GM12878 (cell line): ENCODE results near the gene ACTL10. TPM values are rescaled to one million over a fixed set of nuclear protein-coding genes. Genes with fewer than 3 reads are reported as not detected.

Experiments used
- ATAC-seq: fragments of 200-7000 bp; cut with Tn5 transposase; 3 replicates; pipeline ENCODE4 v1.9.1; 2020; ENCODE audit warnings: mild to moderate bottlenecking, moderate library complexity
- BruUV-seq: library from RNA; stranded (reverse); fragments of 400-500 nt; replicated peaks from 2 replicates; lab custom pipeline; 2021; lab: Mats Ljungman, UMichigan
- CTCF ChIA-PET: fragments of 300-600 bp; sonication (Branson Sonifier 250); formaldehyde crosslinking; extraction: SDS; loops from one replicate; lab custom pipeline; 2021; ENCODE audit warnings: inconsistent platforms; lab: Yijun Ruan, JAX
- POLR2A ChIA-PET: fragments of 350-600 bp; formaldehyde crosslinking; extraction: SDS; loops from one replicate; lab custom pipeline; 2021; ENCODE audit warnings: inconsistent platforms; lab: Charles Lee
- RAD21 ChIA-PET: fragments of 300-600 bp; sonication (Branson Sonifier 250); formaldehyde crosslinking; loops from one replicate; lab custom pipeline; 2023; ENCODE audit warnings: antibody characterized with exemption; ENCODE audit not compliant: unreplicated experiment; lab: Charles Lee
- SMC1A ChIA-PET: fragments of 300-600 bp; sonication (Branson Sonifier 250); formaldehyde crosslinking; loops from one replicate; lab custom pipeline; 2023; ENCODE audit not compliant: unreplicated experiment, uncharacterized antibody; lab: Charles Lee
- DNase-seq: peaks from one replicate; pipeline ENCODE4 v3.0.0-alpha.2; 2011; ENCODE audit warnings: low read depth, low spot score
- FAIRE-seq: peaks from 3 replicates; lab custom pipeline; 2011; peaks lifted over from hg19 to GRCh38; lab: Jason Lieb, UNC
- H2AFZ ChIP-seq: 2 replicates; pipeline ENCODE4 v1.6.0; 2011; ENCODE audit warnings: low read depth, low read length, control low read depth; ENCODE audit not compliant: control insufficient read depth
- H3K27ac ChIP-seq: 2 replicates; pipeline ENCODE4 v1.5.1; 2011; ENCODE audit warnings: control low read depth; ENCODE audit not compliant: control insufficient read depth, insufficient read depth
- H3K27me3 ChIP-seq, 2 experiments: replicated peaks in 1 of 2; 2 replicates each; pipeline versions ENCODE4 v1.6.0 to v1.6.1; 2011; ENCODE audit warnings: low read length in 1 of 2; ENCODE audit not compliant: control insufficient read depth in 2 of 2, insufficient read depth in 2 of 2
- H3K36me3 ChIP-seq, 2 experiments: 2 replicates each; pipeline ENCODE4 v1.5.1; 2011; ENCODE audit warnings: low read length in 1 of 2; ENCODE audit not compliant: control insufficient read depth in 2 of 2, insufficient read depth in 2 of 2
- H3K4me1 ChIP-seq: 2 replicates; pipeline ENCODE4 v1.6.1; 2011; ENCODE audit warnings: mild to moderate bottlenecking, low read length, moderate library complexity, mixed read lengths; ENCODE audit not compliant: control insufficient read depth, insufficient read depth
- H3K4me2 ChIP-seq: 2 replicates; pipeline ENCODE4 v1.6.0; 2011; ENCODE audit warnings: control low read depth; ENCODE audit not compliant: control insufficient read depth, insufficient read depth
- H3K4me3 ChIP-seq: fragments of 200-600 bp; sonication (generic); 2 replicates; pipeline ENCODE4 v1.5.1; 2016
- H3K79me2 ChIP-seq: 2 replicates; pipeline ENCODE4 v1.6.0; 2011; ENCODE audit warnings: low read length; ENCODE audit not compliant: control insufficient read depth, insufficient read depth
- H3K9ac ChIP-seq: 2 replicates; pipeline ENCODE4 v1.8.0; 2011; ENCODE audit warnings: low read length, control low read depth, mixed read lengths; ENCODE audit not compliant: control insufficient read depth, insufficient read depth
- H3K9me3 ChIP-seq: replicated peaks from 3 replicates; pipeline ENCODE4 v1.5.1; 2011; ENCODE audit warnings: mild to moderate bottlenecking, low read length; ENCODE audit not compliant: control insufficient read depth, insufficient read depth
- H4K20me1 ChIP-seq: 2 replicates; pipeline ENCODE4 v1.6.0; 2011; ENCODE audit not compliant: control insufficient read depth, insufficient read depth
- BACH1 ChIP-seq: fragments of 450-650 bp; IDR thresholded peaks from 2 replicates; pipeline ENCODE4 v1.6.1; 2017; ENCODE audit warnings: mild to moderate bottlenecking, borderline replicate concordance
- BRCA1 ChIP-seq: IDR thresholded peaks from 2 replicates; pipeline ENCODE4 v1.6.1; 2011; ENCODE audit warnings: low read depth, low read length, improper control_type of control experiment
- CHD1 ChIP-seq: IDR thresholded peaks from 2 replicates; pipeline ENCODE4 v1.6.1; 2012; ENCODE audit warnings: low read depth, low read length, improper control_type of control experiment
- DPF2 ChIP-seq: fragments of 450-650 bp; IDR thresholded peaks from 2 replicates; pipeline ENCODE4 v1.6.1; 2017; ENCODE audit warnings: mild to moderate bottlenecking
- HDAC2 ChIP-seq: fragments of 200-600 bp; sonication (generic); IDR thresholded peaks from 2 replicates; pipeline ENCODE4 v1.6.1; 2017
- IRF4 ChIP-seq: IDR thresholded peaks from 2 replicates; pipeline ENCODE4 v1.6.1; 2011; ENCODE audit warnings: low read depth, low read length
- MYC ChIP-seq: IDR thresholded peaks from 2 replicates; pipeline ENCODE4 v1.6.1; 2011; ENCODE audit warnings: mild to moderate bottlenecking, low read length, moderate library complexity, inconsistent platforms; ENCODE audit not compliant: insufficient read depth, insufficient replicate concordance, insufficient read length, severe bottlenecking
- RAD21 ChIP-seq: IDR thresholded peaks from 2 replicates; pipeline ENCODE4 v1.6.1; 2011; ENCODE audit warnings: mild to moderate bottlenecking, low read depth, low read length, moderate library complexity; ENCODE audit not compliant: insufficient read depth
- SIN3A ChIP-seq: IDR thresholded peaks from 2 replicates; pipeline ENCODE4 v1.6.1; 2012; ENCODE audit warnings: low read depth, low read length, improper control_type of control experiment
- SMARCA5 ChIP-seq: fragments of 450-650 bp; IDR thresholded peaks from 2 replicates; pipeline ENCODE4 v1.6.1; 2017; ENCODE audit warnings: mild to moderate bottlenecking
- SMC3 ChIP-seq: IDR thresholded peaks from 2 replicates; pipeline ENCODE4 v1.6.1; 2011; ENCODE audit warnings: low read length, improper control_type of control experiment, borderline replicate concordance
- SP1 ChIP-seq: IDR thresholded peaks from one replicate; pipeline ENCODE4 v1.6.1; 2011; ENCODE audit warnings: low read depth, low read length
- ZZZ3 ChIP-seq: IDR thresholded peaks from 2 replicates; pipeline ENCODE4 v1.6.1; 2011; ENCODE audit warnings: low read depth; ENCODE audit not compliant: control insufficient read depth, insufficient read length
- WGBS: methylation state at CpG from one replicate; pipeline ENCODE4 v1.1.6; 2016; ENCODE audit warnings: low lambda C conversion rate; ENCODE audit not compliant: insufficient replicate concordance, insufficient coverage; ENCODE audit errors: missing lambda C conversion rate; 5-methylcytosine and 5-hydroxymethylcytosine counted together
- in situ Hi-C: fragments of 300-500 bp; cut with MboI; formaldehyde crosslinking; loops from 9 replicates; pipeline ENCODE4 v1.14.3; 2018; ENCODE audit warnings: mixed read lengths
- intact Hi-C: fragments of 100-400 bp; cut with micrococcal nuclease; formaldehyde crosslinking; loops from one replicate; pipeline ENCODE4 v1.14.2; 2022; ENCODE audit not compliant: unreplicated experiment
- polyA plus RNA-seq, 11 experiments: library from polyadenylated mRNA; depleted of rRNA in 4 of 11; unstranded in 6 of 11; stranded (reverse) in 5 of 11; fragments of >200 nt; fragmentation: Nextera tagmentation in 4 of 11; fragmentation: Illumina TruSeq in 1 of 11; extraction: Ambion mirVana in 4 of 11; extraction: Trizol in 1 of 11; gene quantifications; 1 replicate in 1 of 11; 2 replicates in 10 of 11; pipeline versions ENCODE4 v1.2.1 to v1.2.3, GENCODE V29; 2011 to 2016; ENCODE audit warnings: inconsistent platforms in 2 of 11, missing spikeins in 2 of 11, low read depth in 1 of 11
- total RNA-seq, 4 experiments: library from RNA; depleted of rRNA in 3 of 4; stranded (reverse); fragments of >200 nt in 3 of 4; fragmentation: Illumina TruSeq in 1 of 4; extraction: Trizol in 1 of 4; gene quantifications; 2 replicates each; pipeline versions ENCODE4 v1.2.1 to v1.2.3, GENCODE V29; 2013 to 2021
- TF ChIP-seq, protein P1 (sequence below), 3 experiments: IDR thresholded peaks in 2 of 3; conservative IDR thresholded peaks in 1 of 3; 2 replicates each; pipeline ENCODE4 v1.5.1; 2011; ENCODE audit warnings: low read depth in 3 of 3, low read length in 3 of 3, mild to moderate bottlenecking in 3 of 3, control low read depth in 2 of 3, moderate library complexity in 2 of 3, inconsistent platforms in 1 of 3, mixed read lengths in 1 of 3; ENCODE audit not compliant: control insufficient read depth in 2 of 3, insufficient read depth in 1 of 3; ENCODE audit errors: extremely low read depth in 1 of 3
- TF ChIP-seq, protein P2 (sequence below): fragments of 450-650 bp; IDR thresholded peaks from 2 replicates; pipeline ENCODE4 v1.6.1; 2017; ENCODE audit warnings: borderline replicate concordance
- TF ChIP-seq, protein P3 (sequence below): fragments of 450-650 bp; IDR thresholded peaks from 2 replicates; pipeline ENCODE4 v1.6.1; 2016; ENCODE audit warnings: mild to moderate bottlenecking
- TF ChIP-seq, protein P4 (sequence below): IDR thresholded peaks from 2 replicates; pipeline ENCODE4 v1.6.1; 2011; ENCODE audit warnings: borderline replicate concordance, low read depth, mild to moderate bottlenecking, moderate library complexity, low read length; ENCODE audit not compliant: insufficient read depth, poor library complexity, severe bottlenecking

The ACTL10 gene
- total and polyA plus RNA-seq, 10 of the 15 experiments (the other 5 are each of a cell fraction or from before 2014, with no cell fraction given): 0.12 to 5.0 (median 0.89) TPM

DNA sequence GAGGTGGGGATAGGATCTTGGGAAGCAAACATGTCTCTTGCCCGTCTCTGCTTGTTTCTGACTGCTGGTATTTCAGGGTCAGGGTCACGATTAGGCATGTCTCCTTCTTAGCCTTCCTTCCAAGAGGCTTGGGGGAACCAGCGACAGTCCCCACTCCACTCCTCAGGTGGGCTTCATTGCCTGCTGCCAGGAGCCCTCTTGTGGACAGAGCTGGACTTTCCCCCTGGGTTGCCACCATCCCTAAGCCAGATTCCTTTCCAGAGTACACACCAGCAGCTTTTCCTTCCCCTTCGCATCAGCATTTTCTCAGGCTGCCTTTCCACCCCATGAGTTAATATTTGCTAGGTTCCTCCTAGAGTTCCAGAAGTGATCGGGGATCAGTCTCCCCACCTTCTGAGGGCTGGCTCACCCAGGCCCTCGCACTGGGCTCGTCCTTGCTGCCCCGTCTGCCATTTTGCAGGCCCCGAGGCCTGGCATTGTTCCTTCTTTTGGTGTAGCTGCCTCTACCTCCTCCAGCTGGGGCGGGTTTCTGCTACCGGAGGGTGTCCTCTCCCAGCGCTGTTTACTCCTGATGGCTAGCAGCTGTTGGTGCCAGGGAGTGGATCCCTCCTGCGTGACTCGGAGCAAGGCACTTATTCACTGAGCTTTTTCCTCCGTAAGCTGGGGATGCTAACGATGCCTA, 13.4 kb upstream of the ACTL10 start:
- BruUV-seq: no TSS peak
- DNase-seq: no peak
- SMC1A ChIA-PET: interaction anchor here (0.6 to 3.2 kb wide), 12 partner anchors 9 to 198 kb away, joined by 3 to 20 read pairs (median 4); partner anchors contain the start of genes ACTL10 and C20orf144
- Histone ChIP-seq H4K20me1 (no peaks in the 10 kb centered on the region), H3K79me2 (no peaks in the 10 kb centered on the region), H3K36me3 (no peaks in the 10 kb centered on the region), H3K9me3 (no peaks in the 10 kb centered on the region), H3K9ac (no peak overlapping the region; the same call in 1 of the 2 replicates), H3K4me1 (peaks cover 23% of the 10 kb centered on the region), H3K27me3 (peaks cover 0 to 2% of the 10 kb centered on the region in 2 experiments; a peak in 2 of 4 replicates), H3K27ac (0 out of 2 replicates have a peak overlapping the region, but pooled peaks have one; percentile 11), H3K4me3 (no peak overlapping the region), H3K4me2 (peak overlapping the region; percentile 15), H2AFZ (no peak overlapping the region; the same call in 1 of the 2 replicates)
- WGBS: 73% methylated on average over 16 of the region's 16 CpGs
- in situ Hi-C loops (loop anchor here (5.0 kb wide), 1 partner anchor 201 kb away; no protein-coding TSS in a partner anchor), intact Hi-C loops (loop anchor here (1.0 to 5.0 kb wide), 3 partner anchors 136 to 198 kb away; no protein-coding TSS in a partner anchor)
- POLR2A ChIA-PET: interaction anchor here (0.5 to 1.5 kb wide), 3 partner anchors 10 to 136 kb away, joined by 3 to 4 read pairs (median 3); no protein-coding TSS in a partner anchor
- peak; percentile 78 for FAIRE-seq
- ATAC-seq: peak; percentile 82
- CTCF ChIA-PET: interaction anchor here (0.6 to 5.6 kb wide), 17 partner anchors 10 to 279 kb away, joined by 3 to 41 read pairs (median 3); partner anchors contain the start of gene ACTL10
- RAD21 ChIA-PET: interaction anchor here (0.6 to 3.6 kb wide), 8 partner anchors 10 to 200 kb away, joined by 3 to 13 read pairs (median 4); partner anchors contain the start of genes ACTL10 and CBFA2T2
- TF ChIP-seq SP1: no peak
- TF ChIP-seq, protein P1, sequence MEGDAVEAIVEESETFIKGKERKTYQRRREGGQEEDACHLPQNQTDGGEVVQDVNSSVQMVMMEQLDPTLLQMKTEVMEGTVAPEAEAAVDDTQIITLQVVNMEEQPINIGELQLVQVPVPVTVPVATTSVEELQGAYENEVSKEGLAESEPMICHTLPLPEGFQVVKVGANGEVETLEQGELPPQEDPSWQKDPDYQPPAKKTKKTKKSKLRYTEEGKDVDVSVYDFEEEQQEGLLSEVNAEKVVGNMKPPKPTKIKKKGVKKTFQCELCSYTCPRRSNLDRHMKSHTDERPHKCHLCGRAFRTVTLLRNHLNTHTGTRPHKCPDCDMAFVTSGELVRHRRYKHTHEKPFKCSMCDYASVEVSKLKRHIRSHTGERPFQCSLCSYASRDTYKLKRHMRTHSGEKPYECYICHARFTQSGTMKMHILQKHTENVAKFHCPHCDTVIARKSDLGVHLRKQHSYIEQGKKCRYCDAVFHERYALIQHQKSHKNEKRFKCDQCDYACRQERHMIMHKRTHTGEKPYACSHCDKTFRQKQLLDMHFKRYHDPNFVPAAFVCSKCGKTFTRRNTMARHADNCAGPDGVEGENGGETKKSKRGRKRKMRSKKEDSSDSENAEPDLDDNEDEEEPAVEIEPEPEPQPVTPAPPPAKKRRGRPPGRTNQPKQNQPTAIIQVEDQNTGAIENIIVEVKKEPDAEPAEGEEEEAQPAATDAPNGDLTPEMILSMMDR (IDR thresholded peaks at IDR 0.05 in 2 of 3, conservative IDR thresholded peaks at IDR 0.05 in 1 of 3; ENCODE audit: control insufficient read depth in 2 of 3, extremely low read depth in 1 of 3, insufficient read depth in 1 of 3, low read depth in 3 of 3, low read length in 3 of 3): peak; percentile 82 to 88 (median 87)
- peak; percentile 91 for TF ChIP-seq SMC3
- TF ChIP-seq, protein P2, sequence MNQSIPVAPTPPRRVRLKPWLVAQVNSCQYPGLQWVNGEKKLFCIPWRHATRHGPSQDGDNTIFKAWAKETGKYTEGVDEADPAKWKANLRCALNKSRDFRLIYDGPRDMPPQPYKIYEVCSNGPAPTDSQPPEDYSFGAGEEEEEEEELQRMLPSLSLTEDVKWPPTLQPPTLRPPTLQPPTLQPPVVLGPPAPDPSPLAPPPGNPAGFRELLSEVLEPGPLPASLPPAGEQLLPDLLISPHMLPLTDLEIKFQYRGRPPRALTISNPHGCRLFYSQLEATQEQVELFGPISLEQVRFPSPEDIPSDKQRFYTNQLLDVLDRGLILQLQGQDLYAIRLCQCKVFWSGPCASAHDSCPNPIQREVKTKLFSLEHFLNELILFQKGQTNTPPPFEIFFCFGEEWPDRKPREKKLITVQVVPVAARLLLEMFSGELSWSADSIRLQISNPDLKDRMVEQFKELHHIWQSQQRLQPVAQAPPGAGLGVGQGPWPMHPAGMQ: no peak
- TF ChIP-seq BACH1: no peak
- no peak for TF ChIP-seq ZZZ3
- 0 out of 2 replicates have a peak, but pooled peaks have one; percentile 48 for TF ChIP-seq SMARCA5
- TF ChIP-seq IRF4: 0 out of 2 replicates have a peak, but pooled peaks have one; percentile 21
- no peak for TF ChIP-seq HDAC2
- TF ChIP-seq DPF2: no peak
- TF ChIP-seq SIN3A: no peak
- TF ChIP-seq CHD1: no peak
- TF ChIP-seq, protein P3, sequence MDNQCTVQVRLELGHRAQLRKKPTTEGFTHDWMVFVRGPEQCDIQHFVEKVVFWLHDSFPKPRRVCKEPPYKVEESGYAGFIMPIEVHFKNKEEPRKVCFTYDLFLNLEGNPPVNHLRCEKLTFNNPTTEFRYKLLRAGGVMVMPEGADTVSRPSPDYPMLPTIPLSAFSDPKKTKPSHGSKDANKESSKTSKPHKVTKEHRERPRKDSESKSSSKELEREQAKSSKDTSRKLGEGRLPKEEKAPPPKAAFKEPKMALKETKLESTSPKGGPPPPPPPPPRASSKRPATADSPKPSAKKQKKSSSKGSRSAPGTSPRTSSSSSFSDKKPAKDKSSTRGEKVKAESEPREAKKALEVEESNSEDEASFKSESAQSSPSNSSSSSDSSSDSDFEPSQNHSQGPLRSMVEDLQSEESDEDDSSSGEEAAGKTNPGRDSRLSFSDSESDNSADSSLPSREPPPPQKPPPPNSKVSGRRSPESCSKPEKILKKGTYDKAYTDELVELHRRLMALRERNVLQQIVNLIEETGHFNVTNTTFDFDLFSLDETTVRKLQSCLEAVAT: no peak
- TF ChIP-seq BRCA1: no peak
- no peak for TF ChIP-seq MYC
- TF ChIP-seq, protein P4, sequence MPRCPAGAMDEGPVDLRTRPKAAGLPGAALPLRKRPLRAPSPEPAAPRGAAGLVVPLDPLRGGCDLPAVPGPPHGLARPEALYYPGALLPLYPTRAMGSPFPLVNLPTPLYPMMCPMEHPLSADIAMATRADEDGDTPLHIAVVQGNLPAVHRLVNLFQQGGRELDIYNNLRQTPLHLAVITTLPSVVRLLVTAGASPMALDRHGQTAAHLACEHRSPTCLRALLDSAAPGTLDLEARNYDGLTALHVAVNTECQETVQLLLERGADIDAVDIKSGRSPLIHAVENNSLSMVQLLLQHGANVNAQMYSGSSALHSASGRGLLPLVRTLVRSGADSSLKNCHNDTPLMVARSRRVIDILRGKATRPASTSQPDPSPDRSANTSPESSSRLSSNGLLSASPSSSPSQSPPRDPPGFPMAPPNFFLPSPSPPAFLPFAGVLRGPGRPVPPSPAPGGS: no peak
- peak; percentile 93 for TF ChIP-seq RAD21
